ENCODE data around the gene HPN. TPM values are rescaled to one million over a fixed set of nuclear protein-coding genes. Genes with fewer than 3 reads are reported as not detected.

Gene HPN
- total and polyA plus RNA-seq, 2 experiments from 2014 or later: 14.0 to 17.4 TPM

- TF ChIP-seq ETS1 (IDR thresholded peaks at IDR 0.05) (no peak), EZH2 (IDR thresholded peaks at IDR 0.05; ENCODE audit: low read depth, unreplicated experiment) (no peak), ZNF331 (CRISPR knock-in tag; IDR thresholded peaks at IDR 0.05; ENCODE audit: low read depth) (no peak), POLR2AphosphoS5 (IDR thresholded peaks at IDR 0.05; ENCODE audit: low read depth) (no peak), REST (IDR thresholded peaks at IDR 0.05; ENCODE audit: unreplicated experiment) (no peak), STAT1 (IDR thresholded peaks at IDR 0.05; ENCODE audit: unreplicated experiment) (no peak), ZNF114 (CRISPR knock-in tag; IDR thresholded peaks at IDR 0.05) (no peak), NANOG (IDR thresholded peaks at IDR 0.05; ENCODE audit: borderline replicate concordance) (no peak)
Measured at GRCh38 chr19:35073516-35073915, 32.0 kb downstream of the HPN start (continued).

- Histone ChIP-seq H3K4me2 (no peak overlapping the region), H2AFZ (no peak overlapping the region), H3K4me1 (ENCODE audit: insufficient read depth) (peaks cover 12% of the 10 kb centered on the region), H3K27ac (ENCODE audit: low read depth) (no peak overlapping the region), H3K27me3 (ENCODE audit: insufficient read depth) (no peaks in the 10 kb centered on the region), H3K79me2 (replicated peaks; ENCODE audit: insufficient read depth) (no peaks in the 10 kb centered on the region), H3K9me2 (ENCODE audit: insufficient read depth) (0 out of 2 replicates have a peak, but pooled peaks cover 4% of the 10 kb centered on the region), H3F3A (replicated peaks; ENCODE audit: low read depth) (peaks cover 11% of the 10 kb centered on the region; the same call in 1 of the 2 replicates), H4K20me1 (replicated peaks; ENCODE audit: insufficient read depth) (no peaks in the 10 kb centered on the region), H3K36me3 (ENCODE audit: insufficient read depth) (no peaks in the 10 kb centered on the region), H3K4me3 (no peak overlapping the region)
- Mint-ChIP-seq H3K27me3 (ENCODE audit: insufficient read depth, low read depth, poor library complexity) (peaks cover 15% of the 10 kb centered on the region), H3K36me3 (ENCODE audit: low read depth) (no peaks in the 10 kb centered on the region; the same call in 2 of the 3 replicates), H3K4me3 (no peak overlapping the region), H3K27ac (no peak overlapping the region), H3K9me3 (peaks cover 2% of the 10 kb centered on the region; the same call in 1 of the 3 replicates), H3K4me1 (peaks cover 9% of the 10 kb centered on the region)
- DNase-seq (ENCODE audit: low spot score) (no peak), ATAC-seq (no peak)
- no peak for TF ChIP-seq EZH2phosphoT487 (IDR thresholded peaks at IDR 0.05; ENCODE audit: unreplicated experiment)
- no peak for TF ChIP-seq EZH2 (IDR thresholded peaks at IDR 0.05; ENCODE audit: low read depth, unreplicated experiment)
- no peak for TF ChIP-seq NANOG (IDR thresholded peaks at IDR 0.05; ENCODE audit: borderline replicate concordance)
- no peak for TF ChIP-seq JUNB (IDR thresholded peaks at IDR 0.05; ENCODE audit: unreplicated experiment)
- no peak for TF ChIP-seq CREB1 (CRISPR knock-in tag; IDR thresholded peaks at IDR 0.05; ENCODE audit: low read depth)
- no peak for TF ChIP-seq POLR2AphosphoS5 (IDR thresholded peaks at IDR 0.05; ENCODE audit: low read depth)
- no peak for TF ChIP-seq REST (IDR thresholded peaks at IDR 0.05; ENCODE audit: unreplicated experiment)
- no peak for TF ChIP-seq STAT1 (IDR thresholded peaks at IDR 0.05; ENCODE audit: unreplicated experiment)
- TF ChIP-seq CTCF (conservative IDR thresholded peaks at IDR 0.05; ENCODE audit: low read depth in 2 of 2): no peak
Measured at GRCh38 chr19:35073941-35074340, 32.4 kb downstream of the HPN start.

Data from GM23338 (cell line).